HG03108 (cell line): Measurements from ENCODE around the gene TAS1R3.

Experiments used
- ATAC-seq: cut with Tn5 transposase; IDR thresholded peaks from one replicate; pipeline ENCODE4 v1.9.1; 2021; ENCODE audit warnings: moderate library complexity; ENCODE audit not compliant: unreplicated experiment

TAS1R3 gene

GRCh38 chr1:1331068-1331965, at the start of gene TAS1R3:
Gene TAS1R3 (plus strand): TSS chr1:1331280. CDS start chr1:1331346, 66 bp downstream.
- no peak for ATAC-seq

GRCh38 chr1:1281533-1282321, 49.4 kb upstream of the TAS1R3 start:
- no peak for ATAC-seq

- no peak for ATAC-seq
These were observed 48.1 kb upstream of the TAS1R3 start for GRCh38 chr1:1282998-1283397.

GRCh38 chr1:1283821-1284220, 47.3 kb upstream of the TAS1R3 start:
- ATAC-seq: no peak

GRCh38 chr1:1284221-1285101, 46.6 kb upstream of the TAS1R3 start:
- no peak for ATAC-seq

- ATAC-seq: no peak
These were observed 45.9 kb upstream of the TAS1R3 start for GRCh38 chr1:1285102-1285571.

- no peak for ATAC-seq
These were observed 45.3 kb upstream of the TAS1R3 start for GRCh38 chr1:1285611-1286311.

GRCh38 chr1:1286313-1287261, 44.5 kb upstream of the TAS1R3 start:
- ATAC-seq: no peak

GRCh38 chr1:1287288-1288110, 43.6 kb upstream of the TAS1R3 start:
- ATAC-seq: no peak

- no peak for ATAC-seq
These were observed 40.8 kb upstream of the TAS1R3 start for GRCh38 chr1:1290238-1290731.

GRCh38 chr1:1291023-1291528, 40.0 kb upstream of the TAS1R3 start:
- ATAC-seq: no peak

- no peak for ATAC-seq
These were observed 39.3 kb upstream of the TAS1R3 start for GRCh38 chr1:1291548-1292441.

GRCh38 chr1:1292442-1292779, 38.7 kb upstream of the TAS1R3 start:
- no peak for ATAC-seq

GRCh38 chr1:1292851-1293250, 38.2 kb upstream of the TAS1R3 start:
- ATAC-seq: no peak

GRCh38 chr1:1293263-1294249, 37.5 kb upstream of the TAS1R3 start:
- no peak for ATAC-seq
